Endothelial cell of umbilical vein (primary cell): Measurements from ENCODE around the gene ZC3H18.

ENCODE experiments used
- CTCF ChIP-seq, 2 donors: IDR thresholded peaks; 1 replicate in 1 of 2; 2 replicates in 1 of 2; pipeline ENCODE4 v1.5.1; 2011; ENCODE audit warnings: low read length in 2 of 2, mild to moderate bottlenecking in 2 of 2, moderate library complexity in 2 of 2, control low read depth in 1 of 2, inconsistent platforms in 1 of 2, low read depth in 1 of 2; ENCODE audit not compliant: insufficient read depth in 1 of 2; ENCODE audit errors: extremely low read depth in 1 of 2
- POLR2AphosphoS5 ChIP-seq: IDR thresholded peaks from 2 replicates; pipeline ENCODE4 v1.6.1; 2012; ENCODE audit warnings: low read depth, mild to moderate bottlenecking, control low read depth, low read length, moderate library complexity; ENCODE audit not compliant: insufficient read depth

GRCh38 chr16:88649924-88650748 lies 79.9 kb downstream of the ZC3H18 start:
- TF ChIP-seq CTCF (IDR thresholded peaks at IDR 0.05; ENCODE audit: extremely low read depth in 1 of 2, insufficient read depth in 1 of 2, low read depth in 1 of 2, low read length in 2 of 2) (no peak), POLR2AphosphoS5 (no peak)
